ENCODE measurements around the gene MYOZ1. TPM values are rescaled to one million over a fixed set of nuclear protein-coding genes. Genes with fewer than 3 reads are reported as not detected.
A peak's percentile ranks its signal among the peaks of the same experiment; 100 is the strongest.
"Not testable (repeated sequence)": the region's sequence is repeated elsewhere in the genome, so short reads cannot be mapped to it uniquely, and the experiment has no call there.

MYOZ1 gene
- total and polyA plus RNA-seq, 10 donors: 0.26 to 2.1 (median 0.60) TPM; not detected in 2

- H3K4me3 ChIP-seq; H3K27me3 ChIP-seq (replicated peaks in 1 of 7); H3K9me3 ChIP-seq; H3K36me3 ChIP-seq; H3K4me1 ChIP-seq; intact Hi-C loops (cut with DNase I; ENCODE audit: low total_unique reads); H3K27ac ChIP-seq: not testable (repeated sequence)
- WGBS, 5 donors: 73 to 89% (median 81%) methylated on average over 8 to 10 of the region's 10 CpGs
- DNase-seq: peak; percentile 32
These were observed 22.3 kb upstream of the MYOZ1 start for GRCh38 chr10:73663621-73664020.

GRCh38 chr10:73662705-73663104 lies 21.4 kb upstream of the MYOZ1 start:
- H3K4me1 ChIP-seq; intact Hi-C loops (cut with DNase I; ENCODE audit: low total_unique reads); H3K4me3 ChIP-seq; H3K27ac ChIP-seq; H3K9me3 ChIP-seq; H3K27me3 ChIP-seq (replicated peaks in 1 of 7); H3K36me3 ChIP-seq: not testable (repeated sequence)
- WGBS, 5 donors: 70 to 86% (median 82%) methylated on average over 7 of the region's 7 CpGs
- peak; percentile 34 for DNase-seq

- Histone ChIP-seq H3K4me3 (no peak within 1 kb of the TSS), H3K27ac (no peak within 1 kb of the TSS), H3K27me3 (replicated peaks in 1 of 7) (no peaks in the 10 kb centered on the region), H3K36me3 (no peaks in the 10 kb centered on the region), H3K9me3 (no peaks in the 10 kb centered on the region), H3K4me1 (peaks cover 0 to 4% (median 0%) of the 10 kb centered on the region in 6 donors)
- intact Hi-C loops (cut with DNase I; ENCODE audit: low total_unique reads): no loop called here
- no peak for TF ChIP-seq CTCF (IDR thresholded peaks at IDR 0.05 in 8 of 11, conservative IDR thresholded peaks at IDR 0.05 in 3 of 11)
- TF ChIP-seq POLR2A (IDR thresholded peaks at IDR 0.05): no peak
- no peak for TF ChIP-seq POLR2AphosphoS5 (IDR thresholded peaks at IDR 0.05)
- no peak for DNase-seq
- 52 to 74% (median 64%) methylated on average over 5 of the region's 5 CpGs for WGBS, 5 donors
These were observed 14.7 kb upstream of the MYOZ1 start, which contains the start of gene SYNPO2L for GRCh38 chr10:73655990-73656298. SYNPO2L (minus strand) TSS chr10:73656029; CDS start chr10:73655922, 107 bp downstream.

- H3K4me3 ChIP-seq: no peak overlapping the region
- H3K27me3 ChIP-seq (replicated peaks in 1 of 7): no peaks in the 10 kb centered on the region
- TF ChIP-seq CTCF (IDR thresholded peaks at IDR 0.05 in 8 of 11, conservative IDR thresholded peaks at IDR 0.05 in 3 of 11) (no peak), POLR2A (IDR thresholded peaks at IDR 0.05) (no peak), POLR2AphosphoS5 (IDR thresholded peaks at IDR 0.05) (no peak)
- H3K27ac ChIP-seq: no peak overlapping the region
- H3K9me3 ChIP-seq: no peaks in the 10 kb centered on the region
- DNase-seq: no peak
- H3K36me3 ChIP-seq: no peaks in the 10 kb centered on the region
- intact Hi-C loops (cut with DNase I; ENCODE audit: low total_unique reads): no loop called here
- 31 to 55% (median 36%) methylated on average over 11 to 12 of the region's 12 CpGs for WGBS, 5 donors
- peaks cover 0 to 4% (median 0%) of the 10 kb centered on the region in 6 donors for H3K4me1 ChIP-seq
These were observed 14.1 kb upstream of the MYOZ1 start for GRCh38 chr10:73655257-73655989.

- Histone ChIP-seq H3K27me3 (replicated peaks in 1 of 7) (no peaks in the 10 kb centered on the region), H3K27ac (no peak overlapping the region), H3K9me3 (no peaks in the 10 kb centered on the region), H3K36me3 (no peaks in the 10 kb centered on the region), H3K4me3 (no peak overlapping the region), H3K4me1 (peaks cover 0 to 4% (median 0%) of the 10 kb centered on the region in 6 donors)
- intact Hi-C loops (cut with DNase I; ENCODE audit: low total_unique reads): no loop called here
- no peak for DNase-seq
- TF ChIP-seq CTCF (IDR thresholded peaks at IDR 0.05 in 8 of 11, conservative IDR thresholded peaks at IDR 0.05 in 3 of 11) (no peak), POLR2AphosphoS5 (IDR thresholded peaks at IDR 0.05) (no peak), POLR2A (IDR thresholded peaks at IDR 0.05) (no peak)
- 59 to 83% (median 72%) methylated on average over 3 of the region's 3 CpGs for WGBS, 5 donors
These were observed 12.4 kb upstream of the MYOZ1 start for GRCh38 chr10:73653701-73654100.
